HEK293 (cell line): ENCODE data around the gene DUSP10.

Experiments
- EGR2 ChIP-seq: fragments of 450-650 bp; formaldehyde crosslinking; IDR thresholded peaks from 2 replicates; pipeline ENCODE4 v1.5.1; 2016; ENCODE audit warnings: low read depth, missing biosample characterization, missing genetic modification characterization
- GFI1B ChIP-seq: fragments of 450-650 bp; formaldehyde crosslinking; IDR thresholded peaks from 2 replicates; pipeline ENCODE4 v1.5.1; 2016; ENCODE audit warnings: missing biosample characterization, missing genetic modification characterization
- HIC1 ChIP-seq: fragments of 450-650 bp; formaldehyde crosslinking; IDR thresholded peaks from 2 replicates; pipeline ENCODE4 v1.5.1; 2016; ENCODE audit warnings: missing biosample characterization, missing genetic modification characterization
- HOXA7 ChIP-seq: sonication (generic); formaldehyde crosslinking; IDR thresholded peaks from 2 replicates; pipeline ENCODE4 v1.8.1; 2022; ENCODE audit warnings: missing genetic modification reagents, borderline replicate concordance
- HOXC10 ChIP-seq: sonication (generic); formaldehyde crosslinking; IDR thresholded peaks from 2 replicates; pipeline ENCODE4 v1.8.1; 2023; ENCODE audit warnings: mild to moderate bottlenecking, missing genetic modification reagents
- KLF1 ChIP-seq: fragments of 450-650 bp; formaldehyde crosslinking; IDR thresholded peaks from 2 replicates; pipeline ENCODE4 v1.5.1; 2016; ENCODE audit warnings: missing biosample characterization, missing genetic modification characterization
- KLF8 ChIP-seq: fragments of 450-650 bp; formaldehyde crosslinking; IDR thresholded peaks from 2 replicates; pipeline ENCODE4 v1.5.1; 2016; ENCODE audit warnings: missing biosample characterization, missing genetic modification characterization
- KLF9 ChIP-seq: fragments of 450-650 bp; formaldehyde crosslinking; IDR thresholded peaks from 2 replicates; pipeline ENCODE4 v1.5.1; 2016; ENCODE audit warnings: missing biosample characterization, missing genetic modification characterization, low read depth
- SALL2 ChIP-seq: fragments of 450-650 bp; formaldehyde crosslinking; IDR thresholded peaks from 2 replicates; pipeline ENCODE4 v1.5.0; 2017; ENCODE audit warnings: missing biosample characterization, mild to moderate bottlenecking, missing genetic modification characterization, borderline replicate concordance
- SP7 ChIP-seq: fragments of 450-650 bp; formaldehyde crosslinking; IDR thresholded peaks from 2 replicates; pipeline ENCODE4 v1.5.1; 2016; ENCODE audit warnings: missing biosample characterization, missing genetic modification characterization
- TSHZ1 ChIP-seq: fragments of 450-650 bp; formaldehyde crosslinking; IDR thresholded peaks from 2 replicates; pipeline ENCODE4 v1.5.1; 2016; ENCODE audit warnings: missing biosample characterization, missing genetic modification characterization, borderline replicate concordance
- ZBTB11 ChIP-seq: fragments of 450-650 bp; formaldehyde crosslinking; conservative IDR thresholded peaks from 2 replicates; pipeline ENCODE4 v1.5.1; 2016; ENCODE audit warnings: low read depth, missing biosample characterization, missing genetic modification characterization
- ZNF121 ChIP-seq: fragments of 450-650 bp; formaldehyde crosslinking; IDR thresholded peaks from 2 replicates; pipeline ENCODE4 v1.5.1; 2016; ENCODE audit warnings: missing biosample characterization, missing genetic modification characterization
- ZNF157 ChIP-seq: fragments of 450-650 bp; formaldehyde crosslinking; IDR thresholded peaks from 2 replicates; pipeline ENCODE4 v1.5.1; 2016; ENCODE audit warnings: missing biosample characterization, missing genetic modification characterization
- ZNF169 ChIP-seq: fragments of 450-650 bp; formaldehyde crosslinking; IDR thresholded peaks from 2 replicates; pipeline ENCODE4 v1.5.1; 2016; ENCODE audit warnings: missing biosample characterization, missing genetic modification characterization
- ZNF184 ChIP-seq: fragments of 450-650 bp; IDR thresholded peaks from 2 replicates; pipeline ENCODE4 v1.5.1; 2018; ENCODE audit warnings: missing biosample characterization, mild to moderate bottlenecking, missing genetic modification characterization
- ZNF214 ChIP-seq: fragments of 450-650 bp; formaldehyde crosslinking; IDR thresholded peaks from 2 replicates; pipeline ENCODE4 v1.5.1; 2017; ENCODE audit warnings: missing biosample characterization, mild to moderate bottlenecking, missing genetic modification characterization, borderline replicate concordance
- ZNF24 ChIP-seq: fragments of 450-650 bp; formaldehyde crosslinking; IDR thresholded peaks from 2 replicates; pipeline ENCODE4 v1.5.1; 2016; ENCODE audit warnings: missing biosample characterization, missing genetic modification characterization
- ZNF292 ChIP-seq: fragments of 450-650 bp; formaldehyde crosslinking; IDR thresholded peaks from 2 replicates; pipeline ENCODE4 v1.5.1; 2016; ENCODE audit warnings: low read depth, missing biosample characterization, missing genetic modification characterization, borderline replicate concordance
- ZNF354C ChIP-seq: fragments of 450-650 bp; formaldehyde crosslinking; IDR thresholded peaks from 2 replicates; pipeline ENCODE4 v1.5.1; 2016; ENCODE audit warnings: missing biosample characterization, missing genetic modification characterization, low read depth, borderline replicate concordance
- ZNF37A ChIP-seq: fragments of 450-650 bp; IDR thresholded peaks from 2 replicates; pipeline ENCODE4 v1.5.1; 2018; ENCODE audit warnings: missing biosample characterization, missing genetic modification characterization
- ZNF521 ChIP-seq: fragments of 450-650 bp; formaldehyde crosslinking; IDR thresholded peaks from 2 replicates; pipeline ENCODE4 v1.5.1; 2017; ENCODE audit warnings: missing biosample characterization, mild to moderate bottlenecking, missing genetic modification characterization
- ZNF548 ChIP-seq: fragments of 450-650 bp; formaldehyde crosslinking; IDR thresholded peaks from 2 replicates; pipeline ENCODE4 v1.5.1; 2016; ENCODE audit warnings: missing biosample characterization, missing genetic modification characterization
- ZNF549 ChIP-seq: fragments of 450-650 bp; IDR thresholded peaks from 2 replicates; pipeline ENCODE4 v1.5.1; 2018; ENCODE audit warnings: missing biosample characterization, missing genetic modification characterization, mild to moderate bottlenecking, inconsistent platforms, moderate library complexity
- ZNF596 ChIP-seq: fragments of 450-650 bp; IDR thresholded peaks from 2 replicates; pipeline ENCODE4 v1.5.0; 2018; ENCODE audit warnings: missing biosample characterization, mild to moderate bottlenecking, missing genetic modification characterization, moderate library complexity
- ZNF600 ChIP-seq: fragments of 450-650 bp; formaldehyde crosslinking; IDR thresholded peaks from 2 replicates; pipeline ENCODE4 v1.5.1; 2016; ENCODE audit warnings: missing biosample characterization, missing genetic modification characterization
- ZNF624 ChIP-seq: fragments of 450-650 bp; formaldehyde crosslinking; IDR thresholded peaks from 2 replicates; pipeline ENCODE4 v1.5.1; 2017; ENCODE audit warnings: missing biosample characterization, missing genetic modification characterization
- ZNF677 ChIP-seq: fragments of 450-650 bp; IDR thresholded peaks from 2 replicates; pipeline ENCODE4 v1.5.0; 2018; ENCODE audit warnings: missing biosample characterization, mild to moderate bottlenecking, missing genetic modification characterization, moderate library complexity
- TF ChIP-seq, protein P1 (sequence below): fragments of 450-650 bp; formaldehyde crosslinking; IDR thresholded peaks from 2 replicates; pipeline ENCODE4 v1.5.1; 2017; ENCODE audit warnings: missing biosample characterization, missing genetic modification characterization

DUSP10 gene

GRCh38 chr1:221741703-221742554 lies at the start of gene DUSP10 (continued):
- TF ChIP-seq KLF8 (tag by site-specific recombination) (peak; percentile 16), KLF9 (tag by site-specific recombination) (no peak), ZNF184 (tag by site-specific recombination) (peak; percentile 72), ZBTB11 (tag by site-specific recombination) (peak; percentile 48), ZNF600 (tag by site-specific recombination) (peak; percentile 63), ZNF596 (tag by site-specific recombination) (no peak), ZNF214 (no peak), EGR2 (tag by site-specific recombination) (0 out of 2 replicates have a peak, but pooled peaks have one; percentile 8), TSHZ1 (tag by site-specific recombination) (0 out of 2 replicates have a peak, but pooled peaks have one; percentile 33), ZNF169 (tag by site-specific recombination) (no peak), ZNF521 (tag by site-specific recombination) (no peak), HOXC10 (CRISPR knock-in tag) (no peak), ZNF354C (tag by site-specific recombination) (0 out of 2 replicates have a peak, but pooled peaks have one; percentile 24), ZNF677 (tag by site-specific recombination) (no peak), ZNF549 (tag by site-specific recombination) (no peak), KLF1 (tag by site-specific recombination) (0 out of 2 replicates have a peak, but pooled peaks have one; percentile 6), HIC1 (no peak), GFI1B (tag by site-specific recombination) (no peak), ZNF292 (tag by site-specific recombination) (no peak), ZNF37A (tag by site-specific recombination) (no peak), SP7 (peak; percentile 57), ZNF548 (tag by site-specific recombination) (peak; percentile 77), ZNF24 (tag by site-specific recombination) (peak; percentile 69; the same call in 1 of the 2 replicates), SALL2 (tag by site-specific recombination) (no peak), ZNF121 (tag by site-specific recombination) (no peak), ZNF157 (tag by site-specific recombination) (no peak), HOXA7 (CRISPR knock-in tag) (no peak), ZNF624 (tag by site-specific recombination) (no peak)
- TF ChIP-seq, protein P1, sequence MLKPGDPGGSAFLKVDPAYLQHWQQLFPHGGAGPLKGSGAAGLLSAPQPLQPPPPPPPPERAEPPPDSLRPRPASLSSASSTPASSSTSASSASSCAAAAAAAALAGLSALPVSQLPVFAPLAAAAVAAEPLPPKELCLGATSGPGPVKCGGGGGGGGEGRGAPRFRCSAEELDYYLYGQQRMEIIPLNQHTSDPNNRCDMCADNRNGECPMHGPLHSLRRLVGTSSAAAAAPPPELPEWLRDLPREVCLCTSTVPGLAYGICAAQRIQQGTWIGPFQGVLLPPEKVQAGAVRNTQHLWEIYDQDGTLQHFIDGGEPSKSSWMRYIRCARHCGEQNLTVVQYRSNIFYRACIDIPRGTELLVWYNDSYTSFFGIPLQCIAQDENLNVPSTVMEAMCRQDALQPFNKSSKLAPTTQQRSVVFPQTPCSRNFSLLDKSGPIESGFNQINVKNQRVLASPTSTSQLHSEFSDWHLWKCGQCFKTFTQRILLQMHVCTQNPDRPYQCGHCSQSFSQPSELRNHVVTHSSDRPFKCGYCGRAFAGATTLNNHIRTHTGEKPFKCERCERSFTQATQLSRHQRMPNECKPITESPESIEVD (tag by site-specific recombination), result no peak; the same call in 1 of the 2 replicates
